HG03460 (cell line): Measurements from ENCODE around the gene FNDC10.

Experiments
- ATAC-seq: cut with Tn5 transposase; IDR thresholded peaks from one replicate; pipeline ENCODE4 v1.9.1; 2021; ENCODE audit not compliant: unreplicated experiment

FNDC10 gene

DNA sequence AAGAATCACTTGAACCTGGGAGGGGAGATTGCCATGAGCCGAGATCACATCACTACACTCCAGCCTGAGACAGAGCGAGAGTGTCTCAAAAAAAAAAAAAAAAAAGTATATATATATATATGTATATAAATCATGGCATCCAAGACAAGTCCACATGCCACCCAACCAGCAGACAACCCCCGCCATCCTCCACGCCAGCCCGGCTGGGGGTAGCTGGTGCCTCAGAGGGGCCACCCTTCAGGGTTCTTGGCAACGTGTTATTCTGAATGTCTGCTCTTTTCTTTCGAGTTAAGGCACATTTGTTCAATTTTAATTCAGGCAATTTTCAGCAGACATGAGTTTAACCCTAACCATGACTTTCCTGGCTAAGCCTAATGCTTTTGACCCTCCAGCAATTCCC, 49.8 kb downstream of the FNDC10 start:
- ATAC-seq = no peak

DNA sequence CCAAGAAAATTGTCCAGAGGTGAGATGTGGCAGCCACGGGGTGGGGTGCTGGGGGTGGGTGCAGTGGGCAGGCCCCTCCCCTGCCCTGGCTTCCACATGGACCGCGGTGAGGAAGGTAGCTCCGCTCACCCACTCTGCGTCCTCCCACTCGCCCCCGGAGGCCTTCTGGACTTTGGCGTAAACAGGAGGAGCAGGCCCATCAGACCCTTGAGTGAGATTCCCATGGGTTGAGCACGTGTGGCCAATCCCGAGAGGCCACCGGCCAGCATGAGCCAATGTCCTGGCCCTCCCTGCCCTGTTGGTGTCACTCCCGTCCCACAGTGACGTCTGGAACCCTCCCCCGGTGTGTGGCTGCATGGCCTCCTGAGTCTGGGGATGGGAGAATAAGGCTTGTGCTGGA, 51.3 kb downstream of the FNDC10 start:
- no peak for ATAC-seq
